Peyer's patch (tissue), 4 donors: ENCODE results near the gene RARA.

ENCODE experiments used
- POLR2A ChIP-seq, 2 donors: fragments of 450-650 bp; IDR thresholded peaks; one replicate each; pipeline ENCODE4 v1.5.1; 2017; ENCODE audit warnings: antibody characterized with exemption in 2 of 2, mild to moderate bottlenecking in 2 of 2, moderate library complexity in 2 of 2
- TF ChIP-seq, protein P1 (sequence below), 6 experiments: fragments of 450-650 bp in 4 of 6; fragments of 200-600 bp in 2 of 6; sonication (generic) in 1 of 6; IDR thresholded peaks; one replicate each; pipeline ENCODE4 v1.5.1; 2017 to 2019; ENCODE audit warnings: antibody characterized with exemption in 6 of 6, mild to moderate bottlenecking in 3 of 6, moderate library complexity in 1 of 6

DNA sequence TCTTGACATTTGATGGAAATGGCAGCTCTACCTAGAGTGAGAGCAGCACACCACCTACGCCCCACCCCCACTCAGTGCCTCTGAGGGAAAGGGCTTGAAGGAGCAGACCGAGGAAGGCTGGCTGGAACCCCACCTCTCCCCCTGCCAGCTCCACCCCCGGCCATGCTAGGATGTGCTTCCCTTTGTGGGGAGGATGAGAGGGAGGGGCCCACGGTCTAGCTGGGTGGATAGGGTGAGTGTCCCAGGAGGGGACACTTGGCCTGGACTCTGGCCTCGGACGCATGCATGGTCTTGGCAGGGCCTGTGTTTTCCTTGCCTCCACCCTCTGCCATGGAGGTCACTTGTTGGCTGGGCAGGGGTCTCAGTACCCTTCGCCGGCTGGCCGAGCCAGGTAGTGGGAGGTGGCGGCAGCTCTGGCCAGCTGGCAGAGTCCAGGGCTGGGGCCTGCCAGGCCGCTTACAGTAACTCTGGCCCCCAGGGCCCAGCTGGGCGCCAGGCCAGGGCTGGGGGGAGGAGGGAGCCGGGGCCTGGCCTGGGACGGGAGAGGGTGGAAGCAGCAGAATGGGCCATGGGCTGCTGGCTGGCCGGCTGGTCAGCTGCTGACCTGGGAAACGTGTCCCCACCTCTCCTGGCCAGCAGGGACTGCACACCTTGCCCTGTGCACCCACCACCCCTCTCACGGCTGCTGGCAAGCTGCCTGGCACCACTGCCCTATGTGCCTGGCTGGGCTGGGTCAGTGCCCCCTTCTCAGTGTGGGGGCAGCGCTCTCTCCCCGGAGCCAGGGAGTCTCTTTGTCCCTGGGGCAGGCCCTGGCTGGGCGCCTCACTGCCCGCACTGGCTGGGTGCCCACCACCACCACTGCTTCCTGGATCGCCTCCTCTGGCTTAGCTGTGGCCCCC is 23.0 kb downstream of the RARA start:
- TF ChIP-seq, protein P1, sequence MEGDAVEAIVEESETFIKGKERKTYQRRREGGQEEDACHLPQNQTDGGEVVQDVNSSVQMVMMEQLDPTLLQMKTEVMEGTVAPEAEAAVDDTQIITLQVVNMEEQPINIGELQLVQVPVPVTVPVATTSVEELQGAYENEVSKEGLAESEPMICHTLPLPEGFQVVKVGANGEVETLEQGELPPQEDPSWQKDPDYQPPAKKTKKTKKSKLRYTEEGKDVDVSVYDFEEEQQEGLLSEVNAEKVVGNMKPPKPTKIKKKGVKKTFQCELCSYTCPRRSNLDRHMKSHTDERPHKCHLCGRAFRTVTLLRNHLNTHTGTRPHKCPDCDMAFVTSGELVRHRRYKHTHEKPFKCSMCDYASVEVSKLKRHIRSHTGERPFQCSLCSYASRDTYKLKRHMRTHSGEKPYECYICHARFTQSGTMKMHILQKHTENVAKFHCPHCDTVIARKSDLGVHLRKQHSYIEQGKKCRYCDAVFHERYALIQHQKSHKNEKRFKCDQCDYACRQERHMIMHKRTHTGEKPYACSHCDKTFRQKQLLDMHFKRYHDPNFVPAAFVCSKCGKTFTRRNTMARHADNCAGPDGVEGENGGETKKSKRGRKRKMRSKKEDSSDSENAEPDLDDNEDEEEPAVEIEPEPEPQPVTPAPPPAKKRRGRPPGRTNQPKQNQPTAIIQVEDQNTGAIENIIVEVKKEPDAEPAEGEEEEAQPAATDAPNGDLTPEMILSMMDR (IDR thresholded peaks at IDR 0.05): no peak
- no peak for TF ChIP-seq POLR2A (IDR thresholded peaks at IDR 0.05)
